Activated T-cell treated with anti-CD3 and anti-CD28 coated beads, Interleukin-2, amount 50 U/mL, for 4 hours (primary cell): ENCODE measurements around the gene ETS1. TPM values are rescaled to one million over a fixed set of nuclear protein-coding genes. Genes with fewer than 3 reads are reported as not detected.

Source experiments
- ATAC-seq, 2 donors: fragments of 200-7000 bp; cut with Tn5 transposase; one replicate each; pipeline ENCODE4 v1.10.0; 2021
- DNase-seq: peaks from one replicate; pipeline ENCODE4 v3.0.0-alpha.2; 2020
- H3K27me3 Mint-ChIP-seq: one replicate; pipeline ENCODE4 v1.8.0; 2021; ENCODE audit warnings: low read depth, mixed read lengths
- H3K36me3 Mint-ChIP-seq: one replicate; pipeline ENCODE4 v1.8.0; 2022; ENCODE audit warnings: mixed read lengths; ENCODE audit not compliant: insufficient read depth
- H3K4me1 Mint-ChIP-seq: one replicate; pipeline ENCODE4 v1.8.0; 2021; ENCODE audit warnings: low read depth, mixed read lengths
- H3K4me3 Mint-ChIP-seq: one replicate; pipeline ENCODE4 v1.8.0; 2021; ENCODE audit warnings: mild to moderate bottlenecking, moderate library complexity, mixed read lengths
- H3K9me3 Mint-ChIP-seq: one replicate; pipeline ENCODE4 v1.8.0; 2021; ENCODE audit warnings: mixed read lengths
- total RNA-seq, 3 donors: library from RNA; stranded (reverse); gene quantifications; one replicate each; pipeline ENCODE4 v1.2.1, GENCODE V29; 2021

ETS1 gene
- total RNA-seq, 3 donors from 2014 or later: 246 to 299 (median 258) TPM

DNA sequence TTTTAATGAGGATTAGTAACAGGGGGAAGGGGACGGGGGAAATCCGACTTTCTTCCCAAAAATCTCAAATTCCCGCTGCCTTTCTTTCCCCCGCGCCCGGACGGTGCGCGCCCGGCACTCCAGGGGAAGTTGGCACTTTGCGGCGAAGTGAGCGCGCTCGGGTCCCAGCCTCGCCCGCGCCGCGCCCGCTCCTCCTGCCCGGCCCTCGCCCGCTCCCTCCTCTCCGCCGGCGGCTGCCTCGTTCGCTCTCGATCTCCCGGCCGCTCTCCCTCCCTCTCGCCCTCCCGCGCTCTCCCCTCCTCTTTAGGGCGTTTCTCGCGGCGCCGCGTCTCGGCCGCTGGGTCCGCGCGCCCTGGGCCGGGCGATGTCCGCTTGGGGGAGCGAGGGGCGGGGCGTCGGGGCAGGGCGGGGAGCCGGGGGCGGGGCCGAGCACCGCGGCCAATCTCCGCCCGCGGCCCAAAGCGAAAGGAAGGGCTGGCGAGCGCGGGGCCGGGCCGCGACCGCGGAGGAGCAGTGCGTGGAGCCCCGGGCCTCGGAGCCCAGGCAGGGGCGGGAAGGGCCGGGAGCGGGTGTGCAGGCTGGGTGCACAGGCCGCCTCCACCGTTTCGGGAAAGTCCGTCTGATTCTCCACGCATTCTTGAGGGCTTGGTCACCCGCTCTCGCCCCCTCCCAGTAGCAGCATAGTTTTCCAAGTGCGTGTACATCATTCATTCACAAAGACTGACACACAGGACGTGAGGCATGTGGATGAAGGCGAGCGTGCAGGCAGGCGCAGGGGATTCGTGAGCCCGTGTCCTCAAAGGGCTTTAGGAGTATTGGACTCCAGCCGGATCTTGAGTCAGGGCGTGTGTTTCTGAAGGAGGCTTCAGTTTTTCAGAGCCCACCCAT is 65.1 kb downstream of the ETS1 start:
- ATAC-seq (peak; percentile 72 to 76), DNase-seq (peak; percentile 82)
- H3K4me3 Mint-ChIP-seq: peak overlapping the region; percentile 97
- peaks cover 60% of the 10 kb centered on the region for H3K4me1 Mint-ChIP-seq
- no peaks in the 10 kb centered on the region for H3K27me3 Mint-ChIP-seq
- H3K36me3 Mint-ChIP-seq: peaks cover 27% of the 10 kb centered on the region
- no peaks in the 10 kb centered on the region for H3K9me3 Mint-ChIP-seq

DNA sequence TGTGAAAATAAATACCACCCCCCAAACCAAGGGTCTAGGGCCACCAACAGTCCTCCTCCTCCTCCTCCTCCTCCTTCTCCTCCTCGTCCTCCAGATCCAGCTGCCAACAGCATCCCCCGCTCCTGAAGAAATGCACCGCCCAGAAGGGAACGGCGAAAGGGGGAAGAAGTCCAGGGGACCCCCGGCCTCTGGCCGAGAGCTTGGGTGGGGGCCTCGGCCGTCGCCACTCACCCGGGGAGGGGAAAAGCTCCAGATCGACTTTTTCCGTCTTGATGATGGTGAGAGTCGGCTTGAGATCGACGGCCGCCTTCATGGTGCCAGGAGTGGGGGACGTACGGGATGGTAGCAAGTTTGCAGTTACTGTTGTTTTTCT is 65.7 kb downstream of the ETS1 start:
- peak in 1 of 2 donors; percentile 1 for ATAC-seq

DNA sequence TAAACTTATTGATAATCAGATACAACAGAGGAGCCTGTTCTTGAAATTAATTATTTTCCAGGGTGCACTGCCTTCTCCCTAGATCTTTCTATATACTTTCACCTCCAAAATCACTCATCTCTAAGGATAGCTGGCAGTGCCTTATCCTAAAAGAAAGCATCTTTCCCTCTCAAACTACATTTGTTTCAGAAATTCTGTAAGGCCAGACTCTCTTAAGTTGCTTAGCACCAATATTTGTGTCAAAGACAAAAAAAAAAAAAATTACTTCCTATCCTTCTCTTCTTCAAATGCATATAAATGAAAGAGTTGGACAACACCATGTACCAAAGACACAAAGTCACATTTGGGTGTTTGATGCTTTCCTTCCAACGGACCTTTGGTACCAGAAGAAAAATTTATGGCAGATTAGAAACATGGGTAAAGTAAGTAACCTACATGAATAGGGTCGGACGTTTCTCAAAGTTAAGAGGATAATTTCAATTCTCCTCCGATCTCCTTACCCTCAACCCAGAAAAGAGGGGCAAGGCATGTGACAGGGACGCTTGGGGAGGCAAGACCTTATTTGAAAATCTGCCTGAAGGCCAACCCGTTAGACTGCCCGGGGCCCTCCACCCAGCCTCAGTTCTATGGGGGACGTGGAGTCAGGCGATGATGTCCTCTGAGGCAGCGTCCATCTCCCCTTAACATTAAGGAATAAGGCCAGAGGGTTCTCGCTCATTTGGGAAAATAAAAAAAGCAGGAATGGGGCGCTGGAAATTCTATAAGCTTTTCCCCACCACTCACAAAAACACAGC is 66.3 kb downstream of the ETS1 start:
- peak overlapping the region; percentile 97 for H3K4me3 Mint-ChIP-seq
- no peaks in the 10 kb centered on the region for H3K27me3 Mint-ChIP-seq
- DNase-seq: no peak
- peaks cover 60% of the 10 kb centered on the region for H3K4me1 Mint-ChIP-seq
- no peaks in the 10 kb centered on the region for H3K9me3 Mint-ChIP-seq
- ATAC-seq: no peak
- H3K36me3 Mint-ChIP-seq: peaks cover 33% of the 10 kb centered on the region

More for the DNA sequence above, 65.7 kb downstream of the ETS1 start:
- H3K9me3 Mint-ChIP-seq: no peaks in the 10 kb centered on the region
- peaks cover 60% of the 10 kb centered on the region for H3K4me1 Mint-ChIP-seq
- H3K36me3 Mint-ChIP-seq: peaks cover 28% of the 10 kb centered on the region
- H3K27me3 Mint-ChIP-seq: no peaks in the 10 kb centered on the region
- H3K4me3 Mint-ChIP-seq: peak overlapping the region; percentile 97
- no peak for DNase-seq

DNA sequence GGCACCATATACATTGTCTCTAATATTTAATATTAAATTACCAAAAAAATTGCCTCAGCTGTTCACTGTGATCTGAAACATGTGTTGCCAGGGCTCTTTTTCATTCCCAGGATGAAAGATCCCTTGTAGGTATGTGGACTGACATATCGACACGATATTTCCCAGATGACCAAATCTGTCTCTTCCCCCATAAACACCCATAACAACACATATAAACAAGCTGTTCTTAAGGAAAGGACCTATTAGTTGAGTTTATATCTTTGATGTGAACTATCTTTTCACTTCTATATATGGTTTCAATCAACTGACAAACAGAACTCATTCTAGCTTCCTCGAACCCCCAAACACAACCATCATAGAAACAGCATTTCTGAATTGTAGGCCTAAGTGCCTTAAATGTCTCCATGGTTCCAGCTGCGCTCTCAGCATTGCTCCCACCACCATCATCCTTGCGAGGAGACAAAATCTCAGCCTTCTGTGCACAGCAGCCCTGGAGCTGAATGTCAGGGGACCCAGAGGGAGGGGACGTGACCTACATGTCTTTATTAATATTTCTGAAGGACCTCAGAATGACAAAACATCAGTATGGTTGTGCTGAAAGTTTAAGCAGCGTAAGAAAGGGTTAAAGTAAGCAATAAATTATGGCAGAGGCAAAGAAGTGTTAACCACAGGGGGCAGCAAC is 67.0 kb downstream of the ETS1 start:
- H3K27me3 Mint-ChIP-seq: no peaks in the 10 kb centered on the region
- H3K4me3 Mint-ChIP-seq: peak overlapping the region; percentile 97
- no peaks in the 10 kb centered on the region for H3K9me3 Mint-ChIP-seq
- H3K4me1 Mint-ChIP-seq: peaks cover 61% of the 10 kb centered on the region
- peaks cover 40% of the 10 kb centered on the region for H3K36me3 Mint-ChIP-seq
- ATAC-seq: no peak
- DNase-seq: no peak

DNA sequence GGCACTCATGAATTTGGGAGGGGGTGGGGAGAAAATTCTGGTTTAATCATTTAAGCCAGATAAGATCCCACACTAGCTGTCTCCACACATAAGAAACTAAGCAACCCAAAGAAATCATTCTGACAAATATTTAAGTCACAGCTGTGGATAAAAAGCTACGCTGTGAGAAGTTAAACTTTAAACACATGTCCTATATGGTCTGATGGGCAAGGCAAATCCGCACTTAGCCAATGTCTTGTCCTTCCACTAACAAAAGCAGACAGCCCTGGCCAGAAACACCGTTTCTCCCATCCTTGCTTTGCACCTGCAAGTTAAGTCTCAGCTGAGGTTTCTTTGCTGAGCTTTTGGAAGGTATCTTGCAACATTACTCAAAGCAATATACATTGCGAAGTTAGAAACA is 68.0 kb downstream of the ETS1 start:
- H3K36me3 Mint-ChIP-seq: peaks cover 46% of the 10 kb centered on the region
- H3K27me3 Mint-ChIP-seq: no peaks in the 10 kb centered on the region
- no peak for ATAC-seq
- H3K9me3 Mint-ChIP-seq: no peaks in the 10 kb centered on the region
- peaks cover 62% of the 10 kb centered on the region for H3K4me1 Mint-ChIP-seq
- DNase-seq: no peak
- H3K4me3 Mint-ChIP-seq: peak overlapping the region; percentile 97

DNA sequence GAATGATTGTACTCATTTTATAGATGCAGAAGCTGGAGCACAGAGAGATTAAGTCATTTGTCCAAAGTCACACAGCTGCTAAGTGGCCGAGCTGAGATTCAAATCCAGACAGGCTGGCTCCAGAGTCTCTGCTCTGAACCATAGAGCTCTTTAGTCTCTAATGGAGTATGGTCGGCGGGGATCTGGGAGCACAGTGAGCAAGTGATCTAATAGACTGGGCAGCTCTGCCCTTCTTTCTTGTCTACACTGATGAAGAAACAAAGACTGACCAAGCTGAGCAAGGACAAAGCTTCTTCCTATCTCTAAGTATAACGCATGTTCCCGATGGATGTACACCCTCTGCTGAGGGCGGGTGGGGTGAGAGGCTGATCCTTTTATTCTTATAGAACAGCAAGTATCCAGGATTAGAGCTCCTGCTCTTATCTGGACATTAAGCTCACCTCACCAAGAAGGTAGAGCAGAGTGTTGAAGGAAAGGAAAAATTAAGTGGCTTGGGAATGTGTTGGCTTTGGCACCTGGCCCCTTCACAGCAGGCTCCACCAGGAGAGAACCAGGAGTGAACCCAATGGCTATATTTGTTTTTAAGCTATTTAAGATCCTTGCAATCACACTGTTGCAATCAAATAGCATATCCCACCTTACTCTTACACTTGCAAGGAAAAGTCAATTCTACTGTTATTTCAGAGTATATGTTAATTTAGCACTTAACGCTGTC is 68.7 kb downstream of the ETS1 start:
- Mint-ChIP-seq H3K9me3 (no peaks in the 10 kb centered on the region), H3K4me1 (peaks cover 63% of the 10 kb centered on the region), H3K27me3 (no peaks in the 10 kb centered on the region), H3K36me3 (peaks cover 49% of the 10 kb centered on the region), H3K4me3 (peak overlapping the region; percentile 97)
- DNase-seq (no peak), ATAC-seq (no peak)

DNA sequence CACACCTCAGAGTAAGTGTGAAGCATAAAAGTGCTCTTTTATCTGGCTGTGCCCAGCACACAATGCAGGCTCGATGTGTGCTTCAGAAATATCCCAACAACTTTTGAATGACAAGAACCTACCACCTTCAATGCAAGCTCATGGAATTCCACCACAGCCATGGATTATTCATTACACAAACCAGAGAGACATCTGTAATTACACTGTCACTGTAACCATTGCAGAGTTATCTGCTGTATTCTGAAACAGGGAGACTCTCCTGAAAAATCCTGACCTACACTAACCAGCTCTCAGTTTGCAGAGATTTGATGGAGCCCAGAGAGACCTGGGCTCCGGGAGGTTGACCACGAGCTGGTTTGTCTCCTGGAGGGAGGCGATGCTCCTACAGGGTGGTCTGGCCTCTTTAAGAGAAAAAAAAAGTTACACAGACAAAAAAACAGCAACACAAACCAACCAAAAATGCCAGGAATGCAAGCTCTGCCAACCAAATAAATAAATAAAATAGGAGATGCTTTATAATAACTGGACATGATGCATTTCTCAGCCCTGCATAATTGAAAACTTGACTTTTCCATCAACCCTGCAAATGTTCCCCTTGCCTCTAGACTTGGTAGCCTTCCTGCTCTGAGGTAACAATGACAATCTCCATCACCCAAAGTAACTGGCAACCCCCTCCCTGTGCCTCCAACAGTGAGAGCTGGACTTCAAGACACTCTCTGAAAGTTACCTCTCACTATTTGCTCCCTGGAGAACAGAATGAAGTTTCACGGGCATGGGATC is 69.7 kb downstream of the ETS1 start:
- H3K36me3 Mint-ChIP-seq: peaks cover 56% of the 10 kb centered on the region
- no peaks in the 10 kb centered on the region for H3K27me3 Mint-ChIP-seq
- DNase-seq (no peak), ATAC-seq (no peak)
- H3K9me3 Mint-ChIP-seq: no peaks in the 10 kb centered on the region
- H3K4me3 Mint-ChIP-seq: peak overlapping the region; percentile 97
- peaks cover 64% of the 10 kb centered on the region for H3K4me1 Mint-ChIP-seq

DNA sequence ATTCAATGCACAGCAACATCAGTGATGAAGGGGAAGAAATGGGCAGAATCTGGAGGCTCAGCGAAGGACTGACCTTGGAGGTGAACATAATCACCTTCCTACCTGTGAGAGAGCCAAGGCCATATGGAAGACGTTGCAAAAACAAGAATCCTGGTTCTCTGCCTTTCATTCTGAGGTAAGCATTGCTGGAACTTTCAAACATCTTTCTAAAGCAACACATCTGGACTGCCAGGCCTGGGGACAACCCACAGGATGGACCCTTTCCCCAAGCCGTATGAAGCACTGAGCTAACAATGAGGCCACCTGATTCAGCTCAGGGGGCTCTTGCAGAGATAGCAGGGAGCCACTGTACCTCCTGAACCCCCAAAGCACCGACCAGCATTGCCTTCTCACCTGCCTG is 70.5 kb downstream of the ETS1 start:
- ATAC-seq: no peak
- Mint-ChIP-seq H3K9me3 (no peaks in the 10 kb centered on the region), H3K4me1 (peaks cover 72% of the 10 kb centered on the region), H3K36me3 (peaks cover 61% of the 10 kb centered on the region), H3K4me3 (peak overlapping the region; percentile 97), H3K27me3 (no peaks in the 10 kb centered on the region)
- DNase-seq: no peak

DNA sequence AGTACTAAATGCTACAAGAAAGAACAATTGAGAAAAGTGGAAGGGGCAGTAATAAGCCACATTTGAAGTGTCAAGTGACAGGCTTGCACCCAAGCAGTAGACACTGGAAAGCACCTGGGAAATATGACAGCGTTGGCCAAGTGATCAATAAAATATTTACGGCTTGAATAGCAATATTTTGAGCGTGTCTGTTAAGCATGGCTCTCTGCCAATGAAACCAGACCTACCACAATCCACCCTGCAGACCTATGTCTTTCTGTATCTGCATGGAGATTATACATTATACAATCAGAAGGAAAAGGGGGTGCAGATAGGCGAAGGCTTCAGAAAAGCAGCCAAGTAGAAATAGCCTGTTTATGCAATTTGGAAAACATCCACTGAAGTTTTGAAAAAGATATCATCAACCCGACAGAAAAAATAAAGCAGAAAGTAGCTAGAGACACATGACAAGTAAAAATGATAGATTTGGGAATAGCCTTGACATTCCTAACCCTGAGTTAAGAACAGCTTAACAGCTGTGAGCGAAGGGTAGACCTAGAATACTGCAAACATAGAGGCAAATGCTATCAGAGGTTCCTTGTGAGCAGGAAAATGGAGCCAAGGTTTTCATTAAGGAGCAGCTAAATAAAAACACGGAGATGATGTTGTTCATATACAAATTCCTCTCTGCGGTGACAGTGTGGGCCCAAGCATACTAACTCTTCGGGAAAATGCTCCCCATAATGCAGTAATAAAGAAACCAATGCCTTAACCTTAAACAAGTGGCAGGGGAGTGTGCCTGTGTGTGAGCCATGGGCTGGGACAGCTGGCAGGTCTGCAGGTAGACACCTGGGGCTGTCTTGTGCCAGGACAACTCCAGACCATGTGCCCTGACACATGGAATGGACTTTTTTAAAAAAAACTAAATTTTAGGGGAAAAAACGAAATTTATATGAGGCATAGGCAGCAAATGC is 71.3 kb downstream of the ETS1 start:
- ATAC-seq (no peak), DNase-seq (no peak)
- Mint-ChIP-seq H3K36me3 (peaks cover 64% of the 10 kb centered on the region), H3K4me3 (peak overlapping the region; percentile 97), H3K9me3 (no peaks in the 10 kb centered on the region), H3K27me3 (no peaks in the 10 kb centered on the region), H3K4me1 (peaks cover 80% of the 10 kb centered on the region)

DNA sequence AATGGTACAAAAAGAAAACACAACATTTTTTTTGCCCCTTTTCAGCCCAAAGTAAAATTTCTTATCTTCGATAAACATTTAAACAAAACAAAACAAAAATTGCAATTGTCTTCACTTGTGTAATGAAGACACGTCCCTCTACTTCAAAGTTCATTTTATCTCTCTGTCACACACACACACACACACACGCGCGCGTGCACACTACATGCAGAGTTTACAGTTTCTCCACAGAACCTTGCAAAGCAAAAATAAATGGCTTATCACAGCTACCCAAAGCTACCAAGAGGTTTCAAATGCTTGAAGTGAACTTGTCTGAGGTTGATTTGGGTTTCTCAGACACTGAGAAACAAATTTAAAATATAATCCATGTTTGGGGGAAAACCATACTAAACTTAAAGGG is 72.3 kb downstream of the ETS1 start:
- Mint-ChIP-seq H3K4me3 (peak overlapping the region; percentile 97), H3K4me1 (peaks cover 90% of the 10 kb centered on the region), H3K36me3 (peaks cover 58% of the 10 kb centered on the region), H3K27me3 (no peaks in the 10 kb centered on the region), H3K9me3 (no peaks in the 10 kb centered on the region)
- ATAC-seq (no peak), DNase-seq (no peak)

DNA sequence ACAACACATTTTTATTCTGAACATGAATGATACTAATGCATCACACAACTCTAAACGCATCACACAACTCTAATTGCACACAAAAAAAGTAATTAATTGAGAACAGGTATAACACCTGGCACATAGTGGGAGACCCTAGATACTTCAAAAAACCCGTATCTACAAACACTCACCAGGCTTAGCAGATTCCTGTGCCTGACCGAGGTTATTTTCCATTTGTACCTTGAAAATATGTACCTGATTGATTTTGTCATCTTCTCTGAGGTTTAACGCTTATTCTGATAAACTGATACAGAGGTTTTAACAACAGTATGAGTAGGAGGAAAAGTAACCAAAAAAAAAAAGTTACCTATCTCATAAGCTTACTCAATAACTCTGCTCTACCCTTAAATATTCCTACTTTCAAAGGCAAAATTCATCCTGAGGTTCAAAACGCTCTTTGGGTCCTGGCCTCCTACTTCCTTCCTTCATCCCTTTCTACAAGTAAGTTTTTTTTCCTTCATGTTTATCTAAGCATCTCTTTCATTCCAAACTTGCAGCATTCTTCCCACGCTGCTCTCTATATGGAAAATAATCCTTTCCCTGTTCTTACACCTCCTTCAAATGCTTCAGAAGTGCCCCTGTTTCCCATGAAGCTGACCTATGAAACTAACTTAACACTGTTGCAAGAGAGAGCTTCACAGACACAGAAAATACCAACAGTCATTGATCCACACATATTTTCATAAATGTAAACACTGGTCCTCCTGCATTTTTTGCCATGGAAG is 73.3 kb downstream of the ETS1 start:
- peak overlapping the region; percentile 97 for H3K4me3 Mint-ChIP-seq
- H3K9me3 Mint-ChIP-seq: no peaks in the 10 kb centered on the region
- H3K36me3 Mint-ChIP-seq: peaks cover 55% of the 10 kb centered on the region
- DNase-seq: no peak
- ATAC-seq: no peak
- H3K27me3 Mint-ChIP-seq: no peaks in the 10 kb centered on the region
- peaks cover 98% of the 10 kb centered on the region for H3K4me1 Mint-ChIP-seq

DNA sequence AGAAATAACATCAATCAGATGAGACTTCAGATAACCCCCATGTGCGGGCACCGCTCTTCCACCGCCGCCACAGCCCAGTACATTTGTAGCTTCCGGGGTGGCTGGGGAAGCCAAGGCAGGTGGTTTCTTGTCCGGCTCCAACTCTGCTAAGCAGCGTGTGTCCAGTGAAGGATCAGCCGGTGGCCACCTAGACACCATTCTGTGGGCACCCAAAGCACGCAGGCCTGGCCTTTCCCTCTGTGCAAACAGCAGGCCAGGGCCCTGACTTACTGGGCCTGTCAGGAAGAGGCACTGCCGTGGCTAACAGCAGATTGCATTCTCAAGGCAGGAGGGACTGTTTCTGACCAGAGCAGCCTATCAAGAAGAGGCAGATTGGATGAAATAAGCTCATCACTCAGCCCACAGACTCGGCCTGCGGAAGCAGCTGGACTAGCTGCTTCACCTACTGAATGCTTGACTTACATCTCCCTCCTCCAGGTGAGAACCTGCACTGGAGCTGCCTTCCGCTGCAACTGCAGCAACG is 74.8 kb downstream of the ETS1 start:
- H3K4me1 Mint-ChIP-seq: peaks cover 97% of the 10 kb centered on the region
- peaks cover 45% of the 10 kb centered on the region for H3K36me3 Mint-ChIP-seq
- ATAC-seq (peak; percentile 15 to 16), DNase-seq (no peak)
- H3K27me3 Mint-ChIP-seq: no peaks in the 10 kb centered on the region
- H3K4me3 Mint-ChIP-seq: peak overlapping the region; percentile 97
- H3K9me3 Mint-ChIP-seq: no peaks in the 10 kb centered on the region
